Chondrocyte (in vitro differentiated cells): Measurements from ENCODE around the gene TBXAS1. TPM values are rescaled to one million over a fixed set of nuclear protein-coding genes. Genes with fewer than 3 reads are reported as not detected.

Experiments
- DNase-seq: peaks from one replicate; pipeline ENCODE4 v3.0.0; 2021; ENCODE audit warnings: mixed read lengths, low spot score
- H3K27ac Mint-ChIP-seq: one replicate; pipeline ENCODE4 v1.8.0; 2021; ENCODE audit warnings: mild to moderate bottlenecking, moderate library complexity, mixed read lengths; ENCODE audit not compliant: unreplicated experiment
- H3K27me3 Mint-ChIP-seq: 2 replicates; pipeline ENCODE4 v1.8.0; 2021; ENCODE audit warnings: low read depth, mixed read lengths
- H3K36me3 Mint-ChIP-seq: 2 replicates; pipeline ENCODE4 v1.8.0; 2021; ENCODE audit warnings: low read depth, mixed read lengths
- H3K4me1 Mint-ChIP-seq: 2 replicates; pipeline ENCODE4 v1.8.0; 2021; ENCODE audit warnings: low read depth, mild to moderate bottlenecking, mixed read lengths
- H3K4me3 Mint-ChIP-seq: one replicate; pipeline ENCODE4 v1.8.0; 2021; ENCODE audit warnings: mild to moderate bottlenecking, moderate library complexity, mixed read lengths; ENCODE audit not compliant: unreplicated experiment
- H3K9me3 Mint-ChIP-seq: 2 replicates; pipeline ENCODE4 v1.8.0; 2021; ENCODE audit warnings: low read depth, mixed read lengths
- CTCF ChIP-seq: fragments of 200-600 bp; sonication (generic); IDR thresholded peaks from 2 replicates; pipeline ENCODE4 v1.5.0; 2021; ENCODE audit warnings: antibody characterized with exemption, mild to moderate bottlenecking, moderate library complexity
- total RNA-seq: library from RNA; stranded (reverse); gene quantifications from 3 replicates; pipeline ENCODE4 v1.2.1, GENCODE V29; 2021

TBXAS1 gene
- total RNA-seq, 1 donor from 2014 or later = 2.4 TPM

- Mint-ChIP-seq H3K4me3 (no peak overlapping the region), H3K4me1 (peaks cover 4% of the 10 kb centered on the region), H3K9me3 (peaks cover 9% of the 10 kb centered on the region), H3K36me3 (peaks cover 6% of the 10 kb centered on the region), H3K27ac (no peak overlapping the region), H3K27me3 (no peaks in the 10 kb centered on the region)
- DNase-seq = no peak
- TF ChIP-seq CTCF = no peak
Observed at GRCh38 chr7:139797607-139798006, 31.5 kb upstream of the TBXAS1 start.

GRCh38 chr7:139798221-139798620 is 30.8 kb upstream of the TBXAS1 start:
- no peak for TF ChIP-seq CTCF
- Mint-ChIP-seq H3K9me3 (peaks cover 12% of the 10 kb centered on the region), H3K4me1 (peaks cover 8% of the 10 kb centered on the region), H3K27me3 (no peaks in the 10 kb centered on the region), H3K4me3 (no peak overlapping the region), H3K36me3 (peaks cover 6% of the 10 kb centered on the region), H3K27ac (no peak overlapping the region)
- DNase-seq = no peak

GRCh38 chr7:139798892-139799291 is 30.2 kb upstream of the TBXAS1 start:
- no peak for DNase-seq
- peaks cover 12% of the 10 kb centered on the region for H3K9me3 Mint-ChIP-seq
- H3K4me3 Mint-ChIP-seq = no peak overlapping the region
- H3K27ac Mint-ChIP-seq = no peak overlapping the region
- no peaks in the 10 kb centered on the region for H3K27me3 Mint-ChIP-seq
- TF ChIP-seq CTCF = no peak
- peaks cover 8% of the 10 kb centered on the region for H3K4me1 Mint-ChIP-seq
- peaks cover 6% of the 10 kb centered on the region for H3K36me3 Mint-ChIP-seq

GRCh38 chr7:139799586-139799985 is 29.5 kb upstream of the TBXAS1 start:
- Mint-ChIP-seq H3K9me3 (peaks cover 12% of the 10 kb centered on the region), H3K4me3 (no peak overlapping the region), H3K27ac (no peak overlapping the region), H3K4me1 (peaks cover 8% of the 10 kb centered on the region), H3K27me3 (no peaks in the 10 kb centered on the region), H3K36me3 (peaks cover 6% of the 10 kb centered on the region)
- no peak for DNase-seq
- TF ChIP-seq CTCF = no peak

GRCh38 chr7:139804571-139804970 is 24.5 kb upstream of the TBXAS1 start:
- Mint-ChIP-seq H3K36me3 (no peaks in the 10 kb centered on the region), H3K27me3 (no peaks in the 10 kb centered on the region), H3K27ac (no peak overlapping the region), H3K9me3 (peaks cover 9% of the 10 kb centered on the region), H3K4me1 (peaks cover 7% of the 10 kb centered on the region), H3K4me3 (no peak overlapping the region)
- TF ChIP-seq CTCF = no peak
- no peak for DNase-seq
